Neural cell (in vitro differentiated cells): Measurements from ENCODE around the gene TAS1R2. TPM values are rescaled to one million over a fixed set of nuclear protein-coding genes. Genes with fewer than 3 reads are reported as not detected.
A peak's percentile ranks its signal among the peaks of the same experiment; 100 is the strongest.

Source experiments
- H2AFZ ChIP-seq: fragments of 200-600, 300-800 bp; sonication (generic), shearing (Covaris generic); 2 replicates; pipeline ENCODE4 v1.6.0; 2014; ENCODE audit warnings: low read depth, mild to moderate bottlenecking, antibody characterized with exemption, low read length, moderate library complexity
- H3F3A ChIP-seq: fragments of 200-600 bp; shearing (Covaris generic); 2 replicates; pipeline ENCODE4 v1.6.1; 2016; ENCODE audit warnings: mild to moderate bottlenecking, moderate library complexity, mixed read lengths, antibody characterized with exemption, low read length; ENCODE audit not compliant: insufficient read depth, poor library complexity, severe bottlenecking
- H3K27ac ChIP-seq: fragments of 200-600, 300-800 bp; sonication (generic), shearing (Covaris generic); 2 replicates; pipeline ENCODE4 v1.5.1; 2014; ENCODE audit warnings: mild to moderate bottlenecking, low read length, moderate library complexity
- H3K27me3 ChIP-seq: fragments of 300-800, 200-600 bp; sonication (generic), shearing (Covaris generic); 2 replicates; pipeline ENCODE4 v1.6.0; 2014; ENCODE audit warnings: mild to moderate bottlenecking, low read depth, low read length, moderate library complexity; ENCODE audit not compliant: insufficient read depth
- H3K36me3 ChIP-seq: fragments of 300-800, 200-600 bp; sonication (generic), shearing (Covaris generic); 2 replicates; pipeline ENCODE4 v1.5.1; 2014; ENCODE audit warnings: mild to moderate bottlenecking, antibody characterized with exemption, low read length, moderate library complexity; ENCODE audit not compliant: insufficient read depth
- H3K4me2 ChIP-seq: fragments of 300-800, 200-600 bp; sonication (generic), shearing (Covaris generic); 2 replicates; pipeline ENCODE4 v1.6.0; 2014; ENCODE audit warnings: mild to moderate bottlenecking, low read length
- H3K4me3 ChIP-seq: fragments of 300-800, 200-600 bp; sonication (generic), shearing (Covaris generic); 2 replicates; pipeline ENCODE4 v1.5.1; 2014; ENCODE audit warnings: mild to moderate bottlenecking, low read length, moderate library complexity
- H3K79me2 ChIP-seq: fragments of 200-600 bp; shearing (Covaris generic); replicated peaks from 2 replicates; pipeline ENCODE4 v1.6.0; 2014; ENCODE audit warnings: mild to moderate bottlenecking, low read length, moderate library complexity; ENCODE audit not compliant: insufficient read depth
- H3K9ac ChIP-seq: fragments of 300-800, 200-600 bp; sonication (generic), shearing (Covaris generic); 2 replicates; pipeline ENCODE4 v1.6.1; 2016; ENCODE audit warnings: mild to moderate bottlenecking, low read length, mixed read lengths
- H3K9me2 ChIP-seq: fragments of 200-600 bp; shearing (Covaris generic); 2 replicates; pipeline ENCODE4 v1.6.1; 2016; ENCODE audit warnings: mild to moderate bottlenecking, low read length, mixed read lengths; ENCODE audit not compliant: insufficient read depth
- H3K9me3 ChIP-seq: fragments of 200-600, 300-800 bp; sonication (generic), shearing (Covaris generic); 2 replicates; pipeline ENCODE4 v1.6.1; 2016; ENCODE audit warnings: mild to moderate bottlenecking, mixed run types, low read length, moderate library complexity, mixed read lengths
- H4K20me1 ChIP-seq: fragments of 200-600 bp; shearing (Covaris generic); 2 replicates; pipeline ENCODE4 v1.6.1; 2016; ENCODE audit warnings: mild to moderate bottlenecking, mixed run types; ENCODE audit not compliant: insufficient read depth
- EP300 ChIP-seq: fragments of 450-650 bp; conservative IDR thresholded peaks from 2 replicates; pipeline ENCODE4 v1.6.1; 2014; ENCODE audit warnings: antibody characterized with exemption, mild to moderate bottlenecking, moderate library complexity; ENCODE audit not compliant: poor library complexity, severe bottlenecking
- EZH2 ChIP-seq: fragments of 200-600, 300-800 bp; shearing (Covaris generic), sonication (generic); IDR thresholded peaks from 2 replicates; pipeline ENCODE4 v1.6.1; 2014; ENCODE audit warnings: antibody characterized with exemption, low read length, borderline replicate concordance, mild to moderate bottlenecking; ENCODE audit not compliant: insufficient read depth, poor library complexity, severe bottlenecking
- MXI1 ChIP-seq: fragments of 450-650 bp; conservative IDR thresholded peaks from 2 replicates; pipeline ENCODE4 v1.6.1; 2014; ENCODE audit warnings: antibody characterized with exemption, mild to moderate bottlenecking; ENCODE audit not compliant: poor library complexity, severe bottlenecking
- POLR2AphosphoS5 ChIP-seq: IDR thresholded peaks from 2 replicates; pipeline ENCODE4 v1.6.1; 2012
- RAD21 ChIP-seq: fragments of 450-650 bp; conservative IDR thresholded peaks from 2 replicates; pipeline ENCODE4 v1.6.1; 2014; ENCODE audit warnings: antibody characterized with exemption, mild to moderate bottlenecking, moderate library complexity
- SMC3 ChIP-seq: fragments of 450-650 bp; conservative IDR thresholded peaks from 2 replicates; pipeline ENCODE4 v1.6.1; 2014; ENCODE audit warnings: antibody characterized with exemption, mild to moderate bottlenecking, moderate library complexity; ENCODE audit not compliant: poor library complexity
- TAF1 ChIP-seq: IDR thresholded peaks from 2 replicates; pipeline ENCODE4 v1.6.1; 2012; ENCODE audit warnings: low read depth
- polyA plus RNA-seq: library from polyadenylated mRNA; depleted of rRNA; stranded (reverse); fragments of >200 nt; gene quantifications from 2 replicates; pipeline ENCODE4 v1.2.3, GENCODE V29; 2014
- TF ChIP-seq, protein P1 (sequence below): fragments of 450-650 bp; IDR thresholded peaks from 2 replicates; pipeline ENCODE4 v1.5.1; 2014; ENCODE audit warnings: antibody characterized with exemption, mild to moderate bottlenecking, moderate library complexity; ENCODE audit not compliant: poor library complexity, severe bottlenecking
- TF ChIP-seq, protein P2 (sequence below): IDR thresholded peaks from 2 replicates; pipeline ENCODE4 v1.6.1; 2012; ENCODE audit warnings: borderline replicate concordance

The TAS1R2 gene
- polyA plus RNA-seq, 1 donor from 2014 or later, result not detected

DNA sequence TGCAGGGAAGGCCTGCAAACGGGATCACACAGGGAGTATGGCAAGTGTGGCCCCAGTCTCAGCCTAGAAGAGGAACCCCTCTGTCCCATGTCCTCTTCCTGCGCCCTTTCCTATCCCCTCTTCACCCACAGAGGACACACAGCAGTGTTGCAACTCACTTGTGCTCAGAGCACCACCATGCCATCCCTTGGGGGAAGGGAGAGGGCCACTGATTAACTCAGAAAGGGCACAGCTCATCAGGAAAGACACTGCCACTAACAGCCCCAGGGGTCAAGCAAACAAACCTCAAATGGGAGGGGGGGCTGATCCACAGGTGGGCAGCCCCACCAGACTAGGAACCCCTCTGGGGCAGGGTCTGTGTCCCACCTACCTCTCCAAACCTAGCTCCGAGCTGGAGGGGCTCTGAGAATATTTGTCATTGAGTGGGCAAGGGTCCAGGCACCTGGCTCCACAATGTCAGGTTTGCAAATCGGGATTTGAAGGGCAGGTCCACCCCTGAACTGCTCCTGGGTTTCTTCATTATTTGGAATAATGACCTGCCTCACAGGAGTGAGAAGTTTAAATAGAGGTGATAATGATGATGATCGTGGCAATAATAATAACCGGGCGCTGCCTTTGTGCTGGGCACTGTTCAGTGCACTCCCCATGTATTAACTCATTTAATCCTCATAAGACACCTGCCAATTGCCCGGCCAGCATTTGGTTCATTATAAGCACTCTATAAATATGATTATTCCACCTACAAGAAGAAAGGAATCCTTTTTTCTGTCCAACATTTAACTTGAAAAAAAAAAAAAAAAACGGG lies 41.9 kb upstream of the TAS1R2 start:
- TF ChIP-seq SMC3 (no peak), EP300 (no peak), POLR2AphosphoS5 (no peak), MXI1 (no peak), TAF1 (no peak), RAD21 (no peak), EZH2 (no peak)
- TF ChIP-seq, protein P1, sequence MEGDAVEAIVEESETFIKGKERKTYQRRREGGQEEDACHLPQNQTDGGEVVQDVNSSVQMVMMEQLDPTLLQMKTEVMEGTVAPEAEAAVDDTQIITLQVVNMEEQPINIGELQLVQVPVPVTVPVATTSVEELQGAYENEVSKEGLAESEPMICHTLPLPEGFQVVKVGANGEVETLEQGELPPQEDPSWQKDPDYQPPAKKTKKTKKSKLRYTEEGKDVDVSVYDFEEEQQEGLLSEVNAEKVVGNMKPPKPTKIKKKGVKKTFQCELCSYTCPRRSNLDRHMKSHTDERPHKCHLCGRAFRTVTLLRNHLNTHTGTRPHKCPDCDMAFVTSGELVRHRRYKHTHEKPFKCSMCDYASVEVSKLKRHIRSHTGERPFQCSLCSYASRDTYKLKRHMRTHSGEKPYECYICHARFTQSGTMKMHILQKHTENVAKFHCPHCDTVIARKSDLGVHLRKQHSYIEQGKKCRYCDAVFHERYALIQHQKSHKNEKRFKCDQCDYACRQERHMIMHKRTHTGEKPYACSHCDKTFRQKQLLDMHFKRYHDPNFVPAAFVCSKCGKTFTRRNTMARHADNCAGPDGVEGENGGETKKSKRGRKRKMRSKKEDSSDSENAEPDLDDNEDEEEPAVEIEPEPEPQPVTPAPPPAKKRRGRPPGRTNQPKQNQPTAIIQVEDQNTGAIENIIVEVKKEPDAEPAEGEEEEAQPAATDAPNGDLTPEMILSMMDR, result no peak
- TF ChIP-seq, protein P2, sequence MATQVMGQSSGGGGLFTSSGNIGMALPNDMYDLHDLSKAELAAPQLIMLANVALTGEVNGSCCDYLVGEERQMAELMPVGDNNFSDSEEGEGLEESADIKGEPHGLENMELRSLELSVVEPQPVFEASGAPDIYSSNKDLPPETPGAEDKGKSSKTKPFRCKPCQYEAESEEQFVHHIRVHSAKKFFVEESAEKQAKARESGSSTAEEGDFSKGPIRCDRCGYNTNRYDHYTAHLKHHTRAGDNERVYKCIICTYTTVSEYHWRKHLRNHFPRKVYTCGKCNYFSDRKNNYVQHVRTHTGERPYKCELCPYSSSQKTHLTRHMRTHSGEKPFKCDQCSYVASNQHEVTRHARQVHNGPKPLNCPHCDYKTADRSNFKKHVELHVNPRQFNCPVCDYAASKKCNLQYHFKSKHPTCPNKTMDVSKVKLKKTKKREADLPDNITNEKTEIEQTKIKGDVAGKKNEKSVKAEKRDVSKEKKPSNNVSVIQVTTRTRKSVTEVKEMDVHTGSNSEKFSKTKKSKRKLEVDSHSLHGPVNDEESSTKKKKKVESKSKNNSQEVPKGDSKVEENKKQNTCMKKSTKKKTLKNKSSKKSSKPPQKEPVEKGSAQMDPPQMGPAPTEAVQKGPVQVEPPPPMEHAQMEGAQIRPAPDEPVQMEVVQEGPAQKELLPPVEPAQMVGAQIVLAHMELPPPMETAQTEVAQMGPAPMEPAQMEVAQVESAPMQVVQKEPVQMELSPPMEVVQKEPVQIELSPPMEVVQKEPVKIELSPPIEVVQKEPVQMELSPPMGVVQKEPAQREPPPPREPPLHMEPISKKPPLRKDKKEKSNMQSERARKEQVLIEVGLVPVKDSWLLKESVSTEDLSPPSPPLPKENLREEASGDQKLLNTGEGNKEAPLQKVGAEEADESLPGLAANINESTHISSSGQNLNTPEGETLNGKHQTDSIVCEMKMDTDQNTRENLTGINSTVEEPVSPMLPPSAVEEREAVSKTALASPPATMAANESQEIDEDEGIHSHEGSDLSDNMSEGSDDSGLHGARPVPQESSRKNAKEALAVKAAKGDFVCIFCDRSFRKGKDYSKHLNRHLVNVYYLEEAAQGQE, result no peak

DNA sequence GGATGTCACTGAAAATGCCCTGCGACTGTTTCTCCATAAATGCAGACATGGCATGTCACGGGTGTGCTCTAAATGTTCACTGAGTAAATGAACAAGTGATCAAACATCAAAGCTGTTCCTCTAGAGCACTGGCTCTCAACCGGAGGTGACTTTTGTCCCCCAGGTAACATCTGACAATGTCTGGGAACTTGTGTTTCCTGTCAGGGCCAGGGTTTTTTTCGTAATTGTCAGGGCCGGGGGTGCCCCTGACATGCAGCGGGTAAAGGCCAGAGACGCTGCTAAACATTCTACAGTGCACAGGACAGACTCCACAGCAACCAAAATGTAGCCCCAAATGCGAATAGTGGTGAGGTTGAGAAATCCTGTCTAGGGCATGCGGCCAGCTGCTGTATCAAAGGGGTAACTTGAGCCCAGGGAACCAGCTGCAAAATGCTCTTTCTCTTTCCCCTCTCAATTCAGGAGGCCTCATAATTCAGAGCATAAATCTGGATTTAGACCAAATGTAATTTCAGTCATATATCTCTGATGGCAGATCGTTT lies 40.9 kb upstream of the TAS1R2 start:
- H3K79me2 ChIP-seq, result no peaks in the 10 kb centered on the region
- H4K20me1 ChIP-seq, result no peaks in the 10 kb centered on the region
- H3K9me3 ChIP-seq, result no peaks in the 10 kb centered on the region
- no peaks in the 10 kb centered on the region for H3F3A ChIP-seq
- no peak overlapping the region for H3K27ac ChIP-seq
- TF ChIP-seq EP300, result no peak
- no peak for TF ChIP-seq TAF1
- TF ChIP-seq SMC3, result no peak
- TF ChIP-seq, protein P2, result no peak
- TF ChIP-seq POLR2AphosphoS5, result no peak
- TF ChIP-seq MXI1, result no peak
- TF ChIP-seq EZH2, result no peak
- TF ChIP-seq, protein P1, result no peak
- TF ChIP-seq RAD21, result no peak
- no peak overlapping the region for H2AFZ ChIP-seq
- no peak overlapping the region for H3K4me2 ChIP-seq
- H3K9me2 ChIP-seq, result no peaks in the 10 kb centered on the region
- no peaks in the 10 kb centered on the region for H3K36me3 ChIP-seq
- H3K9ac ChIP-seq, result no peak overlapping the region
- H3K4me3 ChIP-seq, result no peak overlapping the region
- H3K27me3 ChIP-seq, result no peaks in the 10 kb centered on the region

More for the DNA sequence above, 41.9 kb upstream of the TAS1R2 start:
- peak overlapping the region; percentile 74 for H3K4me2 ChIP-seq
- H3K4me3 ChIP-seq, result peak overlapping the region; percentile 86
- no peaks in the 10 kb centered on the region for H3K79me2 ChIP-seq
- H3K9me2 ChIP-seq, result no peaks in the 10 kb centered on the region
- no peaks in the 10 kb centered on the region for H3K9me3 ChIP-seq
- peak overlapping the region; percentile 34 for H2AFZ ChIP-seq
- H3F3A ChIP-seq, result no peaks in the 10 kb centered on the region
- H4K20me1 ChIP-seq, result no peaks in the 10 kb centered on the region
- no peak overlapping the region for H3K27ac ChIP-seq
- H3K27me3 ChIP-seq, result no peaks in the 10 kb centered on the region
- no peaks in the 10 kb centered on the region for H3K36me3 ChIP-seq
- peak overlapping the region; percentile 74 for H3K9ac ChIP-seq
